Fibroblast of villous mesenchyme (primary cell): ENCODE measurements around the gene NUAK1. TPM values are rescaled to one million over a fixed set of nuclear protein-coding genes. Genes with fewer than 3 reads are reported as not detected.
A peak's percentile ranks its signal among the peaks of the same experiment; 100 is the strongest.

Experiments
- DNase-seq: peaks from one replicate; pipeline ENCODE4 v3.0.0-alpha.2; 2010; ENCODE audit warnings: low read depth
- H3K4me3 ChIP-seq: 2 replicates; pipeline ENCODE4 v1.5.1; 2011; ENCODE audit warnings: low read depth, mild to moderate bottlenecking, low read length
- CTCF ChIP-seq: IDR thresholded peaks from 2 replicates; pipeline ENCODE4 v1.5.1; 2012; ENCODE audit warnings: low read depth, mild to moderate bottlenecking, low read length; ENCODE audit not compliant: insufficient read depth
- total RNA-seq: library from RNA; depleted of rRNA; stranded (reverse); fragments of >200 nt; gene quantifications from 2 replicates; pipeline ENCODE4 v1.2.3, GENCODE V29; 2012

Gene NUAK1
- total RNA-seq, 1 donor = 84.6 TPM

- H3K4me3 ChIP-seq = peak overlapping the region; percentile 78
- peak; percentile 93 for DNase-seq
- peak; percentile 79 for TF ChIP-seq CTCF
These were observed 2.5 kb downstream of the NUAK1 start for GRCh38 chr12:106136263-106136662.

DNA sequence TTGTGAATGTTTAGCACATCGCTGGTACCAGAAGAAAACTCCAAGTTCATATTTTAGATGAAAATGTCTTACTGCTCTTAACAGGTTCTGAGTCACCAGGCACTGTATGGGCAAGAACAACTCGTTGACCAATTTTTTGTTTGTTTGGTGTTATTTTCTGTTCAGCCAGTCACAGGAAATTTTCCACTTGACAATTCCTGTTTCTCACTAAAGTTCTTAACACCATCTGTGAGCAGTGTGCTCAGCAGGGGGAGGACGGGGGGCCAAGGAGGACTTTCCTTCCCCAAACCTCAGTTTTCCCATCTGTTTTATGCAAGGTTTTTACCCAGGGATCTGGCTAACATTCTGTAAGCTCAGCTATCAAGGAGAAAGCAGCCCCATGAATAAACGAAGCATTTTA is 3.0 kb downstream of the NUAK1 start:
- H3K4me3 ChIP-seq = peak overlapping the region; percentile 78
- no peak for TF ChIP-seq CTCF
- peak; percentile 78 for DNase-seq

- no peak for TF ChIP-seq CTCF
- DNase-seq = no peak
- H3K4me3 ChIP-seq = peak overlapping the region; percentile 29
These were observed 3.7 kb downstream of the NUAK1 start for GRCh38 chr12:106135075-106135474.

DNA sequence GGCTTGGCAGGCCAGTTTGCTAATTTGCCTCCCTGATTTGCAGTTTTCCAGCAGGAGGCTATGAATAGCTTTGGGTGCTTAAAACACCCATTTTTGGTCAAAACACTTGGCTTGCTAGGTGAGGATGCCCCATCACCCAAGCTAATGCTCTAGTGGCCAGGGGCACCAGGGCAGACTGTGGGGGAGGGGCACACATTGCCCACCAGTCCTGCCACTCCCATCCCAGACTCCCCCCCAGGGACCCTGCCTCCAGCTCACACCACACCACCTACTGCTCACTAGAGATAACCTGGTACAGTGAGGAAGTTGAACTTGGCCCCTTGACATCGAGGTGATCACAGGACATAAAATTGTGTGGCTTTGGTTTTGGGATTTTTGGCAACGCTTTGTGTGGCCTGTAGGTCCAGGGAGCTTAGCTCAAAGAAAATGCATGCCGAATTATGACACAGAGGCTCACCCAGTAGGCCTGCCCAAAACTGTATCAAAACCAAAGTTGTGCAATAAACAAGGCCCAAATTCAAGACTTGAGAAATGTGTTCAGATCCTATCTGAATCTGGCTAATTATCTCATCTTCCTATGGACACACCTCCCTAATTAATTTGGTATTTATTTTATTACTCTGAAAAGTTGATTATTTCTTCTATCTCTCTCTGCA is 4.3 kb downstream of the NUAK1 start:
- TF ChIP-seq CTCF = no peak
- no peak overlapping the region for H3K4me3 ChIP-seq
- no peak for DNase-seq

- no peak for DNase-seq
- no peak overlapping the region for H3K4me3 ChIP-seq
- TF ChIP-seq CTCF = no peak
These were observed 5.3 kb downstream of the NUAK1 start for GRCh38 chr12:106133136-106134087.

GRCh38 chr12:106132175-106133135 is 6.3 kb downstream of the NUAK1 start:
- no peak overlapping the region for H3K4me3 ChIP-seq
- TF ChIP-seq CTCF = no peak
- DNase-seq = no peak
